Parathyroid adenoma (tissue), 2 donors: ENCODE data around the gene KCTD21.
"Not testable (repeated sequence)": the region's sequence is repeated elsewhere in the genome, so short reads cannot be mapped to it uniquely, and the experiment has no call there.

Experiments
- H2AFZ ChIP-seq: fragments of 300-600 bp; sonication (generic); one replicate; pipeline ENCODE4 v1.7.0; 2017; ENCODE audit warnings: antibody characterized with exemption, mild to moderate bottlenecking
- H3K27ac ChIP-seq: fragments of 300-600 bp; sonication (generic); one replicate; pipeline ENCODE4 v1.7.0; 2017
- H3K27me3 ChIP-seq: fragments of 300-600 bp; sonication (generic); one replicate; pipeline ENCODE4 v1.7.0; 2017; ENCODE audit warnings: low read length; ENCODE audit not compliant: control insufficient read depth, insufficient read depth
- H3K36me3 ChIP-seq: fragments of 300-600 bp; sonication (generic); one replicate; pipeline ENCODE4 v1.7.0; 2017; ENCODE audit warnings: low read length; ENCODE audit not compliant: control insufficient read depth, insufficient read depth
- H3K4me1 ChIP-seq: fragments of 300-600 bp; sonication (generic); one replicate; pipeline ENCODE4 v1.7.0; 2017; ENCODE audit warnings: control low read depth
- H3K4me2 ChIP-seq: fragments of 300-600 bp; sonication (generic); one replicate; pipeline ENCODE4 v1.7.0; 2017; ENCODE audit warnings: low read length
- H3K4me3 ChIP-seq: fragments of 300-600 bp; sonication (generic); one replicate; pipeline ENCODE4 v1.7.0; 2017; ENCODE audit warnings: low read depth, low read length
- H3K79me2 ChIP-seq: fragments of 300-600 bp; sonication (generic); one replicate; pipeline ENCODE4 v1.7.0; 2017; ENCODE audit warnings: control low read depth
- H3K9ac ChIP-seq: fragments of 300-600 bp; sonication (generic); one replicate; pipeline ENCODE4 v1.7.0; 2017; ENCODE audit warnings: mild to moderate bottlenecking
- H3K9me3 ChIP-seq: fragments of 300-600 bp; sonication (generic); one replicate; pipeline ENCODE4 v1.7.0; 2017; ENCODE audit warnings: low read length; ENCODE audit not compliant: control insufficient read depth
- CTCF ChIP-seq: fragments of 300-600 bp; sonication (generic); IDR thresholded peaks from one replicate; pipeline ENCODE4 v1.7.0; 2017; ENCODE audit warnings: antibody characterized with exemption, mild to moderate bottlenecking
- donor health status: primary hyperparathyroidism.

KCTD21 gene

GRCh38 chr11:78226684-78227680 lies 38.6 kb upstream of the KCTD21 start:
- Histone ChIP-seq H3K36me3 (no peaks in the 10 kb centered on the region), H3K4me1 (no peaks in the 10 kb centered on the region), H3K9me3 (no peaks in the 10 kb centered on the region), H3K27me3 (no peaks in the 10 kb centered on the region), H3K79me2 (no peaks in the 10 kb centered on the region), H3K27ac (no peak overlapping the region), H2AFZ (no peak overlapping the region), H3K9ac (no peak overlapping the region), H3K4me2 (no peak overlapping the region), H3K4me3 (no peak overlapping the region)
- no peak for TF ChIP-seq CTCF

DNA sequence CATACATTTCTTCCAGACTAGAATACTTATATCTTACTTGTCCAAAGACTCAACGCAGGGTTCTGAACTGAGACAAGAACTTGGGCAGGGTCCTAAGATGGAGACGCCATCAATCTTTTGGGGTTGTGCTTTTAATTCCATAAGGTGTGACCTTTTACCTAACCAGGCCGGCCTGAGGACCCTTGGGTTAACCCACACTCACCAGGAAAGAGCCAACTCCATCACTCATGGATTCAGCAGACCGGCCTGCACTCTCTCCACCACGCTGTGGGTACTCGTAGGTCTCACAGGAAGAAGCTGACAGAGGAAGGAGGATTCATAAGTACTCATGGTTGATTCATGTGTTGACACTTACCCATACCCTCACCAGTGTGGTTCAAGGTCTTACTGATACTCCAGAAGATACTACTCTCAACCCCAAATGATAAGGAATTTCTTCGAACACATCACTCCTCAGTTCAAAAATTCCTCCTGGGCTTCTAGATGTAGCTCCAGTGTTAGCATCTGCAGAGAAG lies 36.5 kb upstream of the KCTD21 start:
- TF ChIP-seq CTCF: no peak
- no peaks in the 10 kb centered on the region for H3K4me1 ChIP-seq
- no peak overlapping the region for H3K4me3 ChIP-seq
- H3K27me3 ChIP-seq: no peaks in the 10 kb centered on the region
- H3K4me2 ChIP-seq: no peak overlapping the region
- H3K9ac ChIP-seq: no peak overlapping the region
- no peak overlapping the region for H3K27ac ChIP-seq
- H3K79me2 ChIP-seq: no peaks in the 10 kb centered on the region
- no peaks in the 10 kb centered on the region for H3K9me3 ChIP-seq
- H2AFZ ChIP-seq: no peak overlapping the region
- H3K36me3 ChIP-seq: no peaks in the 10 kb centered on the region

DNA sequence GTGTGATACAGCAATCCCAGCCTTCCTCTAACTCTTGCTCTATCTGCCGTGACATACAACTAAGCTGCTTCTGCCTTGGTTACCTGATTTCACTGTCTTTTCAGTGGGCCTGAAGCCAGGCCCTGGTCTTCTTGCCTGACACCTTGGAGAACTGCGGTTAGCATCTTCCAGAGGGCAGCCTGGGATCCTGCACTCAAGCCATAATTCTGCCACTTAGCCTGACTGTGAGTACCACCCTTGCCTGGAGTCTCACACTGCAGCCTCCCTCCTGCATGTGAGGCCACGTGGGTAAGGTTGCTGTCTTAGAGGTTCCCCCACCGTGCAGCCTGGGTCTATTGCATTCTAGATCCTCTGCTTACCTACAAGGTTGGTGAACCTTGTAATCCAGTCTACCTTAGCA lies 36.1 kb upstream of the KCTD21 start:
- no peaks in the 10 kb centered on the region for H3K79me2 ChIP-seq
- no peaks in the 10 kb centered on the region for H3K9me3 ChIP-seq
- H3K36me3 ChIP-seq: no peaks in the 10 kb centered on the region
- H3K4me3 ChIP-seq: no peak overlapping the region
- H2AFZ ChIP-seq: no peak overlapping the region
- H3K9ac ChIP-seq: no peak overlapping the region
- TF ChIP-seq CTCF: no peak
- H3K27me3 ChIP-seq: no peaks in the 10 kb centered on the region
- no peaks in the 10 kb centered on the region for H3K4me1 ChIP-seq
- H3K4me2 ChIP-seq: no peak overlapping the region
- H3K27ac ChIP-seq: no peak overlapping the region

GRCh38 chr11:78223320-78223954 lies 35.0 kb upstream of the KCTD21 start:
- Histone ChIP-seq H3K9ac (no peak overlapping the region), H3K4me1 (no peaks in the 10 kb centered on the region), H3K27me3 (no peaks in the 10 kb centered on the region), H2AFZ (no peak overlapping the region), H3K9me3 (no peaks in the 10 kb centered on the region), H3K27ac (no peak overlapping the region), H3K4me2 (no peak overlapping the region), H3K4me3 (no peak overlapping the region), H3K36me3 (no peaks in the 10 kb centered on the region), H3K79me2 (no peaks in the 10 kb centered on the region)
- no peak for TF ChIP-seq CTCF

GRCh38 chr11:78222726-78223125 lies 34.3 kb upstream of the KCTD21 start:
- not testable (repeated sequence) for H3K9ac ChIP-seq, H2AFZ ChIP-seq, H3K79me2 ChIP-seq, H3K4me1 ChIP-seq, H3K4me2 ChIP-seq, H3K36me3 ChIP-seq, H3K27me3 ChIP-seq, H3K9me3 ChIP-seq, H3K27ac ChIP-seq, H3K4me3 ChIP-seq
